K562 (cell line): ENCODE data around the gene SULT1B1. TPM values are rescaled to one million over a fixed set of nuclear protein-coding genes. Genes with fewer than 3 reads are reported as not detected.

Source experiments
- ATAC-seq: fragments of 200-7000 bp; cut with Tn5 transposase; 3 replicates; pipeline ENCODE4 v1.9.1; 2020; ENCODE audit warnings: moderate library complexity
- BruUV-seq: library from RNA; stranded (reverse); fragments of 400-500 nt; replicated peaks from 2 replicates; lab custom pipeline; 2021; lab: Mats Ljungman, UMichigan
- CTCF ChIA-PET: fragments of 300-600 bp; formaldehyde crosslinking; extraction: SDS; loops from one replicate; lab custom pipeline; 2021; ENCODE audit warnings: low intra/inter-chr PET ratio; lab: Yijun Ruan, JAX
- POLR2A ChIA-PET: fragments of 300-600, 350-650 bp; sonication (Branson Sonifier 250); formaldehyde crosslinking; extraction: SDS; loops from one replicate; lab custom pipeline; 2021; ENCODE audit warnings: antibody characterized with exemption, inconsistent platforms; lab: Yijun Ruan, JAX
- DNase-seq, 4 experiments: peaks; one replicate each; pipeline versions ENCODE4 v3.0.0 to v3.0.0-alpha.2; 2011 to 2018; ENCODE audit warnings: low spot score in 3 of 4, mixed read lengths in 3 of 4; ENCODE audit errors: extremely low read depth in 1 of 4
- FAIRE-seq: peaks from 2 replicates; lab custom pipeline; 2011; peaks lifted over from hg19 to GRCh38; lab: Jason Lieb, UNC
- H2AFZ ChIP-seq: 2 replicates; pipeline ENCODE4 v1.6.0; 2011; ENCODE audit warnings: low read depth, low read length, control low read depth, inconsistent platforms
- H3K27ac ChIP-seq: fragments of 200-600 bp; 3 replicates; pipeline ENCODE4 v1.8.0; 2011; ENCODE audit warnings: low read depth, mild to moderate bottlenecking, control low read depth, inconsistent platforms, low read length, moderate library complexity, mixed read lengths; ENCODE audit errors: extremely low read depth
- H3K27me3 ChIP-seq, 2 experiments: fragments of 300-600 bp in 1 of 2; 2 replicates in 1 of 2; 3 replicates in 1 of 2; pipeline versions ENCODE4 v1.6.0 to v1.8.0; 2011; ENCODE audit warnings: inconsistent platforms in 2 of 2, low read length in 2 of 2, mild to moderate bottlenecking in 1 of 2, mixed read lengths in 1 of 2, moderate library complexity in 1 of 2; ENCODE audit not compliant: control insufficient read depth in 2 of 2, insufficient read depth in 2 of 2
- H3K36me3 ChIP-seq: fragments of 300-600 bp; 3 replicates; pipeline ENCODE4 v1.8.0; 2011; ENCODE audit warnings: mild to moderate bottlenecking, low read length, inconsistent platforms; ENCODE audit not compliant: control insufficient read depth, insufficient read depth
- H3K4me1 ChIP-seq, 2 experiments: fragments of 200-600 bp in 1 of 2; replicated peaks in 1 of 2; 2 replicates in 1 of 2; 3 replicates in 1 of 2; pipeline versions ENCODE4 v1.5.1 to v1.8.0; 2011; ENCODE audit warnings: inconsistent platforms in 2 of 2, low read length in 2 of 2, mild to moderate bottlenecking in 1 of 2, mixed read lengths in 1 of 2, moderate library complexity in 1 of 2; ENCODE audit not compliant: control insufficient read depth in 2 of 2, insufficient read depth in 2 of 2
- H3K4me2 ChIP-seq: 2 replicates; pipeline ENCODE4 v1.6.1; 2011; ENCODE audit warnings: low read length, control low read depth, inconsistent platforms, mixed read lengths; ENCODE audit not compliant: insufficient read depth
- H3K4me3 ChIP-seq: fragments of 200-600 bp; sonication (generic), shearing (Covaris generic); 2 replicates; pipeline ENCODE4 v1.5.1; 2016; ENCODE audit warnings: control low read depth, inconsistent platforms
- H3K79me2 ChIP-seq: fragments of 200-600 bp; 3 replicates; pipeline ENCODE4 v1.8.0; 2011; ENCODE audit warnings: low read length, inconsistent platforms; ENCODE audit not compliant: control insufficient read depth, insufficient read depth
- H3K9ac ChIP-seq, 2 experiments: 2 replicates each; pipeline versions ENCODE4 v1.6.0 to v1.6.1; 2011; ENCODE audit warnings: low read depth in 2 of 2, low read length in 2 of 2, control low read depth in 1 of 2, inconsistent platforms in 1 of 2, mild to moderate bottlenecking in 1 of 2, mixed read lengths in 1 of 2; ENCODE audit not compliant: insufficient read depth in 1 of 2
- H3K9me1 ChIP-seq: one replicate; pipeline ENCODE4 v1.6.0; 2011; ENCODE audit warnings: inconsistent platforms, mild to moderate bottlenecking, low read length, moderate library complexity; ENCODE audit not compliant: control insufficient read depth, insufficient read depth
- H3K9me3 ChIP-seq: replicated peaks from 2 replicates; pipeline ENCODE4 v1.5.1; 2011; ENCODE audit warnings: low read depth, low read length, inconsistent platforms; ENCODE audit not compliant: control insufficient read depth, insufficient read depth
- H4K20me1 ChIP-seq: replicated peaks from 2 replicates; pipeline ENCODE4 v1.6.1; 2011; ENCODE audit warnings: low read length, inconsistent platforms, mixed read lengths; ENCODE audit not compliant: control insufficient read depth, insufficient read depth
- ASH1L ChIP-seq: fragments of 450-650 bp; IDR thresholded peaks from 2 replicates; pipeline ENCODE4 v1.6.1; 2018; ENCODE audit warnings: borderline replicate concordance, mild to moderate bottlenecking, low read depth; ENCODE audit not compliant: partially characterized antibody
- CBFA2T3 ChIP-seq: fragments of 450-650 bp; IDR thresholded peaks from 2 replicates; pipeline ENCODE4 v1.6.1; 2017
- KLF13 ChIP-seq: fragments of 450-650 bp; IDR thresholded peaks from 2 replicates; pipeline ENCODE4 v1.6.1; 2016; ENCODE audit warnings: missing genetic modification characterization, low read depth, mild to moderate bottlenecking, missing compliant biosample characterization, moderate library complexity, borderline replicate concordance
- LEF1 ChIP-seq: fragments of 450-650 bp; IDR thresholded peaks from 2 replicates; pipeline ENCODE4 v1.6.1; 2016; ENCODE audit warnings: mild to moderate bottlenecking
- MXD1 ChIP-seq: fragments of 250-450 bp; sonication (Bioruptor Pico); IDR thresholded peaks from 2 replicates; pipeline ENCODE4 v1.8.0; 2021; ENCODE audit warnings: borderline replicate concordance, mild to moderate bottlenecking, moderate library complexity; ENCODE audit not compliant: poor library complexity, severe bottlenecking
- ZNF507 ChIP-seq: conservative IDR thresholded peaks from 2 replicates; pipeline ENCODE4 v1.6.1; 2017; ENCODE audit warnings: missing genetic modification characterization, missing compliant biosample characterization
- ZZZ3 ChIP-seq: fragments of 450-650 bp; IDR thresholded peaks from 2 replicates; pipeline ENCODE4 v1.6.1; 2016; ENCODE audit warnings: antibody characterized with exemption, mild to moderate bottlenecking, moderate library complexity
- in situ Hi-C: fragments of 300-500 bp; cut with MboI; formaldehyde crosslinking; loops from 4 replicates; pipeline ENCODE4 v1.15.0; 2018; ENCODE audit warnings: inconsistent platforms, mixed read lengths
- intact Hi-C: fragments of 100-400 bp; cut with micrococcal nuclease; formaldehyde crosslinking; loops from 2 replicates; pipeline ENCODE4 v1.14.2; 2022
- polyA plus RNA-seq, 8 experiments: library from polyadenylated mRNA; depleted of rRNA in 4 of 8; stranded (reverse) in 5 of 8; unstranded in 3 of 8; fragments of >200 nt; fragmentation: Nextera tagmentation in 2 of 8; fragmentation: Illumina TruSeq in 1 of 8; extraction: Ambion mirVana in 2 of 8; extraction: Trizol in 1 of 8; gene quantifications; 2 replicates each; pipeline versions ENCODE4 v1.2.1 to v1.2.3, GENCODE V29; 2011 to 2014; ENCODE audit warnings: inconsistent platforms in 1 of 8, missing spikeins in 1 of 8
- total RNA-seq, 7 experiments: library from RNA; depleted of rRNA in 6 of 7; stranded (reverse); fragments of >200 nt in 6 of 7; fragmentation: Illumina TruSeq in 2 of 7; extraction: Trizol in 2 of 7; gene quantifications; 2 replicates each; pipeline versions ENCODE4 v1.2.1 to v1.2.3, GENCODE V29; 2011 to 2021; ENCODE audit warnings: low replicate concordance in 1 of 7
- TF ChIP-seq, protein P1 (sequence below): fragments of 250-450 bp; sonication (Bioruptor Pico); IDR thresholded peaks from 2 replicates; pipeline ENCODE4 v1.8.0; 2021; ENCODE audit warnings: moderate library complexity, mild to moderate bottlenecking, inconsistent platforms

Gene SULT1B1
- total and polyA plus RNA-seq, 9 of the 15 experiments (the other 6 are each of a cell fraction or from before 2014, with no cell fraction given), result under 0.01 TPM; not detected in 8

GRCh38 chr4:69753686-69754085, 6.7 kb downstream of the SULT1B1 start (continued):
- TF ChIP-seq MXD1 (CRISPR knock-in tag) (no peak), CBFA2T3 (no peak)

GRCh38 chr4:69750346-69750745, 10.1 kb downstream of the SULT1B1 start:
- H3K27ac ChIP-seq, result no peak overlapping the region
- no peaks in the 10 kb centered on the region for H3K36me3 ChIP-seq
- no peaks in the 10 kb centered on the region for H3K9me1 ChIP-seq
- H2AFZ ChIP-seq, result no peak overlapping the region
- ChIA-PET POLR2A (no interaction called here), CTCF (no interaction called here)
- DNase-seq (no peak), FAIRE-seq (no peak), ATAC-seq (no peak)
- H3K9ac ChIP-seq, result no peak overlapping the region
- no peak overlapping the region for H3K4me3 ChIP-seq
- TF ChIP-seq LEF1 (no peak), ZZZ3 (no peak), KLF13 (tag) (no peak), ASH1L (no peak), ZNF507 (tag) (no peak)
- TF ChIP-seq, protein P1, sequence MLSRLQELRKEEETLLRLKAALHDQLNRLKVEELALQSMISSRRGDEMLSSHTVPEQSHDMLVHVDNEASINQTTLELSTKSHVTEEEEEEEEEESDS, result no peak
- H4K20me1 ChIP-seq, result no peaks in the 10 kb centered on the region
- no peaks in the 10 kb centered on the region for H3K79me2 ChIP-seq
- intact Hi-C loops (no loop called here), in situ Hi-C loops (no loop called here)
- H3K27me3 ChIP-seq, result no peaks in the 10 kb centered on the region
- BruUV-seq, result no TSS peak
- H3K4me1 ChIP-seq, result no peaks in the 10 kb centered on the region
- H3K4me2 ChIP-seq, result no peak overlapping the region
- H3K9me3 ChIP-seq, result no peaks in the 10 kb centered on the region; the same call in 1 of the 2 replicates
